Activated naive CD4-positive, alpha-beta T cell treated with anti-CD3 and anti-CD28 coated beads, Interleukin-2, amount 10 ng/mL, durations not matched to agents 5 hours and 36 hours (primary cell): ENCODE measurements around the gene CCNI. TPM values are rescaled to one million over a fixed set of nuclear protein-coding genes. Genes with fewer than 3 reads are reported as not detected.

ENCODE experiments used
- total RNA-seq, 2 experiments: library from RNA; stranded (reverse); gene quantifications; one replicate each; pipeline ENCODE4 v1.2.3, GENCODE V29; 2021

CCNI gene, protein sequence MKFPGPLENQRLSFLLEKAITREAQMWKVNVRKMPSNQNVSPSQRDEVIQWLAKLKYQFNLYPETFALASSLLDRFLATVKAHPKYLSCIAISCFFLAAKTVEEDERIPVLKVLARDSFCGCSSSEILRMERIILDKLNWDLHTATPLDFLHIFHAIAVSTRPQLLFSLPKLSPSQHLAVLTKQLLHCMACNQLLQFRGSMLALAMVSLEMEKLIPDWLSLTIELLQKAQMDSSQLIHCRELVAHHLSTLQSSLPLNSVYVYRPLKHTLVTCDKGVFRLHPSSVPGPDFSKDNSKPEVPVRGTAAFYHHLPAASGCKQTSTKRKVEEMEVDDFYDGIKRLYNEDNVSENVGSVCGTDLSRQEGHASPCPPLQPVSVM
- 100 to 1,000 TPM; 248 to 255 TPM for total RNA-seq

DNA sequence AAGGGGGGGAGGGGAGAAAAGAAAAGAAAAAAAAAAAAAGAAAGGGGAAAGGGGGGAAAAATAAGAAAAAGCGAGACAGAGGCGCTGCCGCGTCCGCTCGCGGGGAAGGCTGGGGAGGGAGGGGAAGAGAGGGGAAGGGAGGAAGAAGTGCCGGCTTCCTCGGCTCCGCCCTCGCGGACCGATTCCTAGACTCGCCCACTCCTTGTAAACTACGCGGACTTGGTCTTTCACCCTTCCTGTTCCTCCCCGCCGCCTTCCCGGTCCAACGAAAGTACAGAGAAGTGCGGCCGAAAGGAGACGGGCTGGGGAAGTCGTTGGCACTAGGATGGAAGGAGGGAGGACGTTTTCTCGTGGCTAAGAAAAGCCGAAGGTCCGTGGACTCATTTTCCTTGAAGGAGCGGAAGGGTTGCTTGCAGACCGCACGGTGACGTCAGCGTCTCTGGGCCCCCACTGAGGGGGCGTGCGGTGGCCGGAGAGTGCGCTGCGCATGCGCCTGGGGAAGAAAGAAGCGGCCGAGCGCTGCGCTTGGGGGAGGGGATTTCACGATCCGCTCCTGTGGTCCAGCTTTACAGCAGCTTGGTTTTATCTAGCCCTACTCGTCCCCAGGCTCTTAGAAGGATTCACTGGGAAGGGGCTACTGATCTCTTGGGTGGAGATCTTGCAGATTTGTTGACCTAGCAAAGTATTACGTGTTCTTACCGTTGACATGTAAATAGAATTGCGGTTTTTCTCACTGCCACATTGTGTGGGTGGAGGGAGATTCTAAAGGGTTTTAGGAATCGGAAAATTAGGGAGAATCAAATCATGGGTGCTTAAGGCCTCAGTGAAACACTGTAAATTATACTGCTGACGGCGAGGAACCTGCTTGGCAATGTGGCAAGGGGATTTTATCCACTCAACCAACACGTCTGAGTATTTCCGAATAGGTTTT lies at the start of gene CCNI:
CCNI (minus strand) TSS at position 121 of the 931 bp plus-strand sequence. CDS start 9,627 bp downstream, outside the sequence.

Other genes with a start within 250 kb of the CCNI start
- gene SOWAHB, start 177.8 kb downstream of the CCNI start, total RNA-seq, result not detected
- gene SEPTIN11, start 126.2 kb downstream of the CCNI start, total RNA-seq, result 10 to 100 TPM; 31.3 to 34.0 TPM
- 10 to 100 TPM; 32.9 to 37.6 TPM for gene CCNG2, start 81.2 kb upstream of the CCNI start, total RNA-seq